Cortex of kidney (tissue), 1 donor: Measurements from ENCODE around the gene TMEM88.
A peak's percentile ranks its signal among the peaks of the same experiment; 100 is the strongest.

Experiments
- DNase-seq: peaks from one replicate; lab custom pipeline; 2025; lab: John Stamatoyannopoulos, UW

The TMEM88 gene

DNA sequence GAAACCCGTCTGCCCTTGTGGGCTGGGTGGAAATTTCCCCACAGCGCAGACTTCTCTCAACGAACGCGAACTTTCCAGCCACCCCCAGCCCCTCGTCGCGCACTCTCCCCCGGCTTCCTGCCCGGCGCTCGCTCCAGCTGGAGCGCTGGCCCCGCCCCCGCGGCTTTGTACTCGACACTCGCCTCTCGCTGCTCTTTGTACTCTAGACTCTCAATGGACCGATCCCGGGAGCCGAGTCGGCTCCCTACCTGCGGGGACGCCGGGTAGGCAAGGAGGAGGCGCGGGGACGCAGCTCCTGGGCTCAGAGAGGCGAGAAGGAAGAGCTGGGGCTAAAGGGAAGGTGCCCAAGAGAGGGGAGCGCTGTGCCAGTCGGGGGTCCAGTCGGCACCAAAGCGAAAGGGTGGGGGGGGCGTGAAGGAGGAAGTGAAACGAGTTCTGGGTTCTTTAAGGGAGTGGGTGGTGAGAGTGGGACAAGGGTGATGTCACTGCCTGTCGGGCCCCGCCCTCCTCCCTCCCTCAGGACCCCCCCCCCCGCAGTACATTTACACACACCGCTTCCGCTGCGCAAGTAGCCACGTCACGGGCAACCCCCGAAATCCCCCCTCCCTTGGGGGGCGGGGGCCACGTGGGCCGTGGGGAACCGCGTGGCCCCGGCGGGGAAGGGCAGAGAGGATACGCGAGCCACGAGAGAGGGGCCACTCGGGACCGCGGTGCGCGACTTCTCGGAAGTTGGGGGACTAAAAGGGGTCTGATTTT is 11.2 kb upstream of the TMEM88 start:
- no peak for DNase-seq

- DNase-seq: peak; percentile 69
Measured at GRCh38 chr17:7844292-7845154, 10.3 kb upstream of the TMEM88 start.

DNA sequence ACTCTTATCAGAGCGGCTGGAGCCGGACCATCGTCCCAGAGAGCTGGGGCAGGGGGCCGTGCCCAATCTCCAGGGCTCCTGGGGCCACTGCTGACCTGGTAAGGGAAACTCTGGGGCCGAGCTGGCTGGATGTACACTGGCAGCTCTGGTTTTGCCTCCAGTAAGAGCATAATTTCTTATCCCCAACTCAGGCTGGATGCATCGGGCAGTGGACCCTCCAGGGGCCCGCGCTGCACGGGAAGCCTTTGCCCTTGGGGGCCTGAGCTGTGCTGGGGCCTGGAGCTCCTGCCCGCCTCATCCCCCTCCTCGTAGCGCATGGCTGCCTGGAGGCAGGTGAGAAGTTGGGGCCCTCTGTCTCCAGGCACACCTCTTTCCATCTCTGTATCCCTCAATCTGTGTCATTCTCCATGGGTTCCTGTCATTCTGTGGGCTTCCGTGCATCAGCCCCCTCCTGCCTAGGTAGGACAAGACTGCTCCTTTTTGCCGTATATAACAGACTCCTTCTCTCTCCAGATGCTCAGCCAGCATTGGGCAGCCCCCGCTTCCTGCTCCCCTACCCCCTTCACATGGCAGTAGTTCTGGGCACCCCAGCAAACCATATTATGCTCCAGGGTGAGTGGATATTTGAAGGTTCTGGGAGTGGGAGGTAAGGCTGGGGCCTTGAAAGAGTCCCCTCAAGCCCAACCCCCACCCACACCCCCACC is 9.4 kb upstream of the TMEM88 start:
- no peak for DNase-seq

DNA sequence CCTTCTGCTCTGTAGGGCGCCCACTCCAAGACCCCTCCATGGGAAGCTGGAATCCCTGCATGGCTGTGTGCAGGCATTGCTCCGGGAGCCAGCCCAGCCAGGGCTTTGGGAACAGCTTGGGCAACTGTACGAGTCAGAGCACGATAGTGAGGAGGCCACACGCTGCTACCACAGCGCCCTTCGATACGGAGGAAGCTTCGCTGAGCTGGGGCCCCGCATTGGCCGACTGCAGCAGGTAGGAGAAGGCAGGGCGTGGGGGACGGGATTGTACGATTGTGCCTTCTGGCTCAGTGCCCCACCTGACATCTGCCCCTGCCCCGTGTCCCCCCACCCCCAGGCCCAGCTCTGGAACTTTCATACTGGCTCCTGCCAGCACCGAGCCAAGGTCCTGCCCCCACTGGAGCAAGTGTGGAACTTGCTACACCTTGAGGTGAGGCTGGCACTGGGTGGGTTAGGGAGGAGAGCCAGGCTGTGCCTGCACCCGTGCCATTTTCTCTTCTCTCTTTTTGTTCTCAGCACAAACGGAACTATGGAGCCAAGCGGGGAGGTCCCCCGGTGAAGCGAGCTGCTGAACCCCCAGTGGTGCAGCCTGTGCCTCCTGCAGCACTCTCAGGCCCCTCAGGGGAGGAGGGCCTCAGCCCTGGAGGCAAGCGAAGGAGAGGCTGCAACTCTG is 8.7 kb upstream of the TMEM88 start:
- DNase-seq: no peak

DNA sequence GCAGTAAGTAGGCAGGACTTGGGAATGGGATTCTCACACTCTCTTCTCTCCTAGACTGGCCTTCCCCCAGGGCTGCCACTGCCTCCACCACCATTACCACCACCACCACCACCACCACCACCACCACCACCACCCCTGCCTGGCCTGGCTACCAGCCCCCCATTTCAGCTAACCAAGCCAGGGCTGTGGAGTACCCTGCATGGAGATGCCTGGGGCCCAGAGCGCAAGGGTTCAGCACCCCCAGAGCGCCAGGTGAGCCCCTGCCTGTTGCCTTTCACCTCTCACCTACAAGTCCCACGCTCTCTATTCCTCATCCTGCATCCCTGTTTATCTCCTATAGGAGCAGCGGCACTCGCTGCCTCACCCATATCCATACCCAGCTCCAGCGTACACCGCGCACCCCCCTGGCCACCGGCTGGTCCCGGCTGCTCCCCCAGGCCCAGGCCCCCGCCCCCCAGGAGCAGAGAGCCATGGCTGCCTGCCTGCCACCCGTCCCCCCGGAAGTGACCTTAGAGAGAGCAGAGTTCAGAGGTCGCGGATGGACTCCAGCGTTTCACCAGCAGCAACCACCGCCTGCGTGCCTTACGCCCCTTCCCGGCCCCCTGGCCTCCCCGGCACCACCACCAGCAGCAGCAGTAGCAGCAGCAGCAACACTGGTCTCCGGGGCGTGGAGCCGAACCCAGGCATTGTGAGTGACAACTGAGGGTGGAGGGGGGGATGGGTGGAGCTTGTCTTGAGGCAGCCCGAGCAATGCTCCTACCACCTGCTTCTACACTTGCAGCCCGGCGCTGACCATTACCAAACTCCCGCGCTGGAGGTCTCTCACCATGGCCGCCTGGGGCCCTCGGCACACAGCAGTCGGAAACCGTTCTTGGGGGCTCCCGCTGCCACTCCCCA is 7.9 kb upstream of the TMEM88 start:
- no peak for DNase-seq

DNA sequence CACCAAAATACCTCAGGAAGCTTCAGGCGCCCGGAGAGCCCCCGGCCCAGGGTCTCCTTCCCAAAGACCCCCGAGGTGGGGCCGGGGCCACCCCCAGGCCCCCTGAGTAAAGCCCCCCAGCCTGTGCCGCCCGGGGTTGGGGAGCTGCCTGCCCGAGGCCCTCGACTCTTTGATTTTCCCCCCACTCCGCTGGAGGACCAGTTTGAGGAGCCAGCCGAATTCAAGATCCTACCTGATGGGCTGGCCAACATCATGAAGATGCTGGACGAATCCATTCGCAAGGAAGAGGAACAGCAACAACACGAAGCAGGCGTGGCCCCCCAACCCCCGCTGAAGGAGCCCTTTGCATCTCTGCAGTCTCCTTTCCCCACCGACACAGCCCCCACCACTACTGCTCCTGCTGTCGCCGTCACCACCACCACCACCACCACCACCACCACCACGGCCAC is 6.7 kb upstream of the TMEM88 start:
- no peak for DNase-seq

- DNase-seq: no peak
Measured at GRCh38 chr17:7848739-7849129, 6.1 kb upstream of the TMEM88 start.

DNA sequence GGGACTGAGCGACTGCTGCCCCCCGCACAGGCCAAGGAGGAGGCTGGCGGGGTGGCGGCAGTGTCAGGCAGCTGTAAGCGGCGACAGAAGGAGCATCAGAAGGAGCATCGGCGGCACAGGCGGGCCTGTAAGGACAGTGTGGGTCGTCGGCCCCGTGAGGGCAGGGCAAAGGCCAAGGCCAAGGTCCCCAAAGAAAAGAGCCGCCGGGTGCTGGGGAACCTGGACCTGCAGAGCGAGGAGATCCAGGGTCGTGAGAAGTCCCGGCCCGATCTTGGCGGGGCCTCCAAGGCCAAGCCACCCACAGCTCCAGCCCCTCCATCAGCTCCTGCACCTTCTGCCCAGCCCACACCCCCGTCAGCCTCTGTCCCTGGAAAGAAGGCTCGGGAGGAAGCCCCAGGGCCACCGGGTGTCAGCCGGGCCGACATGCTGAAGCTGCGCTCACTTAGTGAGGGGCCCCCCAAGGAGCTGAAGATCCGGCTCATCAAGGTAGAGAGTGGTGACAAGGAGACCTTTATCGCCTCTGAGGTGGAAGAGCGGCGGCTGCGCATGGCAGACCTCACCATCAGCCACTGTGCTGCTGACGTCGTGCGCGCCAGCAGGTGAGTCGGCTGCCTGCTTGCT is 5.6 kb upstream of the TMEM88 start:
- no peak for DNase-seq

DNA sequence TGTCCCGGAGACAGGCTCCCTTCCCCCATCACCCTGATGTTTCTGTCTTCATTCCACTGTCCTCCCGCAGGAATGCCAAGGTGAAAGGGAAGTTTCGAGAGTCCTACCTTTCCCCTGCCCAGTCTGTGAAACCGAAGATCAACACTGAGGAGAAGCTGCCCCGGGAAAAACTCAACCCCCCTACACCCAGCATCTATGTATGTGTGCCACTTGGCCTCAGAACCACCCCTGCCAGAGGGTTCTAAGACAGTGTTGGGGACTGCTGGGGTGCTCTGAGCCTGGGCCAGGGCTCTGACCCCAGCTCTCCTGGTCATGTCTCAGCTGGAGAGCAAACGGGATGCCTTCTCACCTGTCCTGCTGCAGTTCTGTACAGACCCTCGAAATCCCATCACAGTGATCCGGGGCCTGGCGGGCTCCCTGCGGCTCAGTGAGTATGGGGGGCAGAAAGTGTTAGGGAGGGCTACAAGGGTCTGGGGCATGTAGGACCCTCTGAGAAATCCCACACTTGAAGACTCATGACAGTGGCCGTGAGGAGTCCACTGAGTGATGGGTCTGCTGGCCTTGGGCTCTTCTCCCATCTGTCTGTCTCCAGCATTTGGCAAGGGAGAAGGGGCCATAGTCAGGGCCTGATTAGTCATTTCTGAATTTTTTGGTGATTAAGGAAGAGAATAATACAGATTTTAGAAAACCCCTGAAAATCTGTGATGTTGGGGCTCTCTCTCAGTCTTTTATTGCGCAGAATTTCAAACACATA is 4.9 kb upstream of the TMEM88 start:
- no peak for DNase-seq

GRCh38 chr17:7850701-7851437 is 4.0 kb upstream of the TMEM88 start:
- DNase-seq: no peak

- no peak for DNase-seq
Measured at GRCh38 chr17:7851438-7852261, 3.2 kb upstream of the TMEM88 start.

- no peak for DNase-seq
Measured at GRCh38 chr17:7852262-7852670, 2.6 kb upstream of the TMEM88 start.

GRCh38 chr17:7852919-7853690 is 1.8 kb upstream of the TMEM88 start:
- DNase-seq: no peak

GRCh38 chr17:7853691-7854038 is 1.2 kb upstream of the TMEM88 start:
- no peak for DNase-seq

- no peak for DNase-seq
Measured at GRCh38 chr17:7854078-7854777, 638 bp upstream of the TMEM88 start.

GRCh38 chr17:7855660-7856010 is 769 bp downstream of the TMEM88 start:
- DNase-seq: no peak
